ENCODE results near the gene NEDD8.

Gene NEDD8

DNA sequence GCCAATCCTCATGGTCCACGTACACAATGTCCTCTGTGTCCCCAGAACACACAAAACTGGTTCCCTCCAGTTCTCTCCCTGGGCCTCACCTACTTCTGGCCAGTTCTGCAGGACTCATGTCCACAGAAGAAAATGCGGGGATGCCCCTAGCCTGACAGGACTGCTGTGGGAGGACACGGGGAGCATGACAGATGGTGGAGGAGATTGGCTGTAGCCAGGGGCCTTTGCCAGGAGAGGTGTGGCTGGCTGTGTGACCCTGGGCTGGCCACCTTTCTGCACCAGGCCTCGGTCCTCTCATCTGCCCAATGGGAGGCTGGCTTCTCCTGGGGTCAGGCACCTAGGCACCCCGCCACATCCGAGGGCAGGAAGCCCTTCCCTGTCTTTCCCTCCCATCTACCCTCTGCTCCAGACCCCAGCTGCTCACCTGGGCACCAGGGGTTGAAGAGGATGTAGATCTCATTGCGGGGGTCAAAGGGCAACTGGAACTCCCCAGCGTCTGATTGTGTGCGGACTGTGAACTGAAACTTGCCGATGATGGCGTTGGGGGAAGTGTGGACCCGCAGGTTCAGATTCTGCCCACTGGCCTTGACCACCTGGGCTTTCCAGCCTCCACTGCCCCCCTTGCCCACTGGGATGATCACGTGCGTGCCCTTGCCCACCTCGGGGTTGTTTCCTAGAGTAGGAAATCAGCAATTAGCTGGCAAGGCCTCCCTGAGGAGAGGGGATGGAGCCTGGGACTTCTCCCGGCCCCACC lies 28.0 kb upstream of the NEDD8 start:
- no peak overlapping the region for H3K27ac ChIP-seq
- no peaks in the 10 kb centered on the region for H3K9me3 ChIP-seq
- no peaks in the 10 kb centered on the region for H3K4me1 ChIP-seq (ENCODE audit: control insufficient read depth in 1 of 2, insufficient read depth in 1 of 2, low read depth in 1 of 2, low read length in 1 of 2)
- H3K27me3 ChIP-seq, result no peaks in the 10 kb centered on the region
- H3K4me3 ChIP-seq (ENCODE audit: low read depth in 1 of 2, low read length in 1 of 2), result no peak overlapping the region
- H3K36me3 ChIP-seq, result peaks cover 31% of the 10 kb centered on the region
- TF ChIP-seq, protein P1, sequence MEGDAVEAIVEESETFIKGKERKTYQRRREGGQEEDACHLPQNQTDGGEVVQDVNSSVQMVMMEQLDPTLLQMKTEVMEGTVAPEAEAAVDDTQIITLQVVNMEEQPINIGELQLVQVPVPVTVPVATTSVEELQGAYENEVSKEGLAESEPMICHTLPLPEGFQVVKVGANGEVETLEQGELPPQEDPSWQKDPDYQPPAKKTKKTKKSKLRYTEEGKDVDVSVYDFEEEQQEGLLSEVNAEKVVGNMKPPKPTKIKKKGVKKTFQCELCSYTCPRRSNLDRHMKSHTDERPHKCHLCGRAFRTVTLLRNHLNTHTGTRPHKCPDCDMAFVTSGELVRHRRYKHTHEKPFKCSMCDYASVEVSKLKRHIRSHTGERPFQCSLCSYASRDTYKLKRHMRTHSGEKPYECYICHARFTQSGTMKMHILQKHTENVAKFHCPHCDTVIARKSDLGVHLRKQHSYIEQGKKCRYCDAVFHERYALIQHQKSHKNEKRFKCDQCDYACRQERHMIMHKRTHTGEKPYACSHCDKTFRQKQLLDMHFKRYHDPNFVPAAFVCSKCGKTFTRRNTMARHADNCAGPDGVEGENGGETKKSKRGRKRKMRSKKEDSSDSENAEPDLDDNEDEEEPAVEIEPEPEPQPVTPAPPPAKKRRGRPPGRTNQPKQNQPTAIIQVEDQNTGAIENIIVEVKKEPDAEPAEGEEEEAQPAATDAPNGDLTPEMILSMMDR (IDR thresholded peaks at IDR 0.05), result no peak

DNA sequence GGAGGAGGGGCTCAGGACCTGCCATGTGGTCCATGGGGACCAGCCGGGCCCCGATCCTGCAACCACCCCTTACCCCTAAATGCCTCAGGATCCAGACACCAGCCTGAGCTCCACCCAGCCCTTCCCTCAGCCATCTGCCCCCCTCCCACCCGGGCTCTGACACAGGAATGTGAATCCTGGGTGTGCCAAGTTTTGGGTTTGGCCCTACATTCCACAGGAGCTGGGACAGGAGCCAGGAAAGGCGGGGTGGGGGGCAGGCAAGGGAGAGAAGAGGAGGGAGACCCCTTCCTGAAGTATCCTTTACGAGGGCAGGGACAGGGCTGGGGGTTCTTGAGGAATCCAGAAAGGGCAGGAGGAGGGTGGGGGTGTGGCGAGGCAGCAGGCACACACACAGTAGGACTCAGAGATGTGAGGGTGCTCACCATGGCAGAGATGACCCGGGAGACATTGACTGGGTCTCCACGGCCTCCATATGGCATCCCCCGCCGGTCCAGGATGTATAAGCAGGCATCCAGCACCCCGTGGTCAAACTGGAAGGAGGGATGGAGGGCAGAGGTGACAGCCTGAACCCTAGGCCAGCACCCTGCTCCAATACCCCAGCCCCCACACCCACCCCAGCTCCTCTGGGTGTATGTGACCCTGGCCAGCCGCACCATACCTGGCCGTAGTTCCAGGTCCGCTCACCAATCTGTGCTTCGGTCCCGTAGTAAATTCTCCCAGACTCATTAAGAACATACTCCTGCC lies 27.3 kb upstream of the NEDD8 start:
- H3K4me3 ChIP-seq (ENCODE audit: low read depth in 1 of 2, low read length in 1 of 2), result no peak overlapping the region
- TF ChIP-seq, protein P1 (IDR thresholded peaks at IDR 0.05), result no peak

GRCh38 chr14:24258548-24259265 lies 26.5 kb upstream of the NEDD8 start:
- Histone ChIP-seq H3K27ac (no peak overlapping the region), H3K4me3 (ENCODE audit: low read depth in 1 of 2, low read length in 1 of 2) (no peak overlapping the region)

More for the DNA sequence above, 27.3 kb upstream of the NEDD8 start:
- peaks cover 36% of the 10 kb centered on the region for H3K36me3 ChIP-seq
- H3K9me3 ChIP-seq, result no peaks in the 10 kb centered on the region
- H3K4me1 ChIP-seq (ENCODE audit: control insufficient read depth in 1 of 2, insufficient read depth in 1 of 2, low read depth in 1 of 2, low read length in 1 of 2), result no peaks in the 10 kb centered on the region
- H3K27me3 ChIP-seq, result no peaks in the 10 kb centered on the region
- no peak overlapping the region for H3K27ac ChIP-seq

DNA sequence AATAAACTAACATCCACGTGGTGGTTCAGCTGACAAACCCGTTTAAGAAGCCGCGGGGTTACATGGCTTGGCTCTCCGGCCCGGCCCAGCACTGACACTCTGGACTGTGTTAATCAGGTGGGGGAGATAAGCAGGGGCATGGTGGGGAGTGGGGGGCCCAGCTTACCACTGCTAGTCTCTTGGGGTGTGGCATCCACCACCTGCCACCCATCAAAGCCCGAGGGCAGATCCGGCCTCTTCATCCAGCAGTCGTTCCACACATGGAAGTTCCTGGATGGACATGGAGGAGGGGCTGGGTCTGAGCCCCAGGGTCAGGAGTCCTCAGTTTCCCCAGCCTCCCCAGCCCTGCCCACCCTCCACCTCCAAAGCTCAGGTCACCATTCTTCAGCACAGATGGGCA lies 26.0 kb upstream of the NEDD8 start:
- H3K4me3 ChIP-seq (ENCODE audit: low read depth in 1 of 2, low read length in 1 of 2), result no peak overlapping the region
- no peaks in the 10 kb centered on the region for H3K9me3 ChIP-seq
- peaks cover 46% of the 10 kb centered on the region for H3K36me3 ChIP-seq
- no peaks in the 10 kb centered on the region for H3K4me1 ChIP-seq (ENCODE audit: control insufficient read depth in 1 of 2, insufficient read depth in 1 of 2, low read depth in 1 of 2, low read length in 1 of 2)
- H3K27me3 ChIP-seq, result no peaks in the 10 kb centered on the region
- no peak overlapping the region for H3K27ac ChIP-seq
- TF ChIP-seq, protein P1 (IDR thresholded peaks at IDR 0.05), result no peak

More at GRCh38 chr14:24258548-24259265, 26.5 kb upstream of the NEDD8 start:
- TF ChIP-seq, protein P1 (IDR thresholded peaks at IDR 0.05), result no peak
- H3K9me3 ChIP-seq, result no peaks in the 10 kb centered on the region
- peaks cover 40% of the 10 kb centered on the region for H3K36me3 ChIP-seq
- H3K27me3 ChIP-seq, result no peaks in the 10 kb centered on the region
- no peaks in the 10 kb centered on the region for H3K4me1 ChIP-seq (ENCODE audit: control insufficient read depth in 1 of 2, insufficient read depth in 1 of 2, low read depth in 1 of 2, low read length in 1 of 2)

DNA sequence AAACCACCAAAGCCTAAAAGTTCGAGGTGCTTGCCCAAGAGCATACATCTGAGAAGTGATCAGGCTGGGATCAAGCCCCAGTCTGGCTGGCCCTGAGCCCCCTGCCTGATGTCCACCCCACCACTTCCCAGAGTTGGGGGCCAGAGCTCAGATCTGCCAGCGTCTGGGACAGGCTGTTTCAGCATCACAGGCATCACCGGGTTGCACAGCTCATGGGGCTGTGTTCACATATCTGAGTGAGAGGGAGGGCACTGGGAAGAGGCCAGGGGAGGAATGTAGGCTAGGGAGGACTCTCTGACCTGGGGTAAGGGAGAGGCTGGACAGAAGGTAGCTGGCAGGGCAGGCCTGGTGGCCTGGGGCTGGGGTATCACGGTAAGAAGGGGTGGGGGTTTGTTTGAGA lies 24.8 kb upstream of the NEDD8 start:
- Histone ChIP-seq H3K4me3 (ENCODE audit: low read depth in 1 of 2, low read length in 1 of 2) (no peak overlapping the region), H3K27ac (no peak overlapping the region), H3K27me3 (no peaks in the 10 kb centered on the region), H3K4me1 (ENCODE audit: control insufficient read depth in 1 of 2, insufficient read depth in 1 of 2, low read depth in 1 of 2, low read length in 1 of 2) (no peaks in the 10 kb centered on the region), H3K36me3 (peaks cover 54% of the 10 kb centered on the region), H3K9me3 (no peaks in the 10 kb centered on the region)
- TF ChIP-seq, protein P1 (IDR thresholded peaks at IDR 0.05), result no peak

All from neutrophil (primary cell).